GM19452 (cell line): ENCODE data around the gene PARN.
"Not testable (repeated sequence)": the region's sequence is repeated elsewhere in the genome, so short reads cannot be mapped to it uniquely, and the experiment has no call there.

Source experiments
- ATAC-seq: cut with Tn5 transposase; IDR thresholded peaks from one replicate; pipeline ENCODE4 v1.9.1; 2021; ENCODE audit not compliant: unreplicated experiment

PARN gene

GRCh38 chr16:14574698-14575415, 55.2 kb downstream of the PARN start:
- not testable (repeated sequence) for ATAC-seq

- ATAC-seq: no peak
These were observed 57.5 kb downstream of the PARN start for GRCh38 chr16:14572535-14572934.

GRCh38 chr16:14569213-14569612, 60.8 kb downstream of the PARN start:
- ATAC-seq: no peak

- no peak for ATAC-seq
These were observed 63.5 kb downstream of the PARN start for GRCh38 chr16:14566599-14566998.

- no peak for ATAC-seq
These were observed 64.4 kb downstream of the PARN start for GRCh38 chr16:14565688-14566025.

GRCh38 chr16:14564861-14565687, 65.0 kb downstream of the PARN start:
- no peak for ATAC-seq

GRCh38 chr16:14564323-14564722, 65.7 kb downstream of the PARN start:
- no peak for ATAC-seq

GRCh38 chr16:14562691-14563491, 67.2 kb downstream of the PARN start:
- ATAC-seq: no peak

GRCh38 chr16:14560523-14560922, 69.5 kb downstream of the PARN start:
- ATAC-seq: no peak

GRCh38 chr16:14559809-14560241, 70.2 kb downstream of the PARN start:
- no peak for ATAC-seq

GRCh38 chr16:14553447-14553846, 76.6 kb downstream of the PARN start:
- ATAC-seq: no peak

GRCh38 chr16:14549789-14550153, 80.3 kb downstream of the PARN start:
- ATAC-seq: no peak

GRCh38 chr16:14548933-14549788, 80.9 kb downstream of the PARN start:
- no peak for ATAC-seq

GRCh38 chr16:14545346-14545884, 84.6 kb downstream of the PARN start:
- no peak for ATAC-seq

- ATAC-seq: not testable (repeated sequence)
These were observed 85.2 kb downstream of the PARN start for GRCh38 chr16:14544846-14545245.

GRCh38 chr16:14539631-14540030, 90.4 kb downstream of the PARN start:
- no peak for ATAC-seq

- ATAC-seq: no peak
These were observed 90.9 kb downstream of the PARN start for GRCh38 chr16:14539156-14539555.

GRCh38 chr16:14538604-14539003, 91.5 kb downstream of the PARN start:
- no peak for ATAC-seq

- no peak for ATAC-seq
These were observed 98.4 kb downstream of the PARN start for GRCh38 chr16:14531613-14532012.

GRCh38 chr16:14531101-14531500, 99.0 kb downstream of the PARN start:
- ATAC-seq: no peak
